HepG2 (cell line): ENCODE data around the gene CCN2. TPM values are rescaled to one million over a fixed set of nuclear protein-coding genes. Genes with fewer than 3 reads are reported as not detected.

ENCODE experiments used
- ATF7-NPFF ChIP-seq: sonication (generic); formaldehyde crosslinking; IDR thresholded peaks from 2 replicates; pipeline ENCODE4 v1.8.1; 2023; ENCODE audit warnings: mild to moderate bottlenecking, low read depth, missing genetic modification reagents, moderate library complexity
- ELF3 ChIP-seq: IDR thresholded peaks from 2 replicates; pipeline ENCODE4 v1.6.1; 2016; ENCODE audit warnings: missing genetic modification reagents, missing compliant biosample characterization
- ERF ChIP-seq: IDR thresholded peaks from 2 replicates; pipeline ENCODE4 v1.6.1; 2018; ENCODE audit warnings: missing biosample characterization, missing genetic modification reagents
- FOXP1 ChIP-seq, 2 experiments: fragments of 450-650 bp in 1 of 2; IDR thresholded peaks; 2 replicates each; pipeline ENCODE4 v1.6.1; 2017 to 2018; ENCODE audit warnings: antibody characterized with exemption in 1 of 2
- HDAC2 ChIP-seq: sonication (generic); formaldehyde crosslinking; IDR thresholded peaks from 2 replicates; pipeline ENCODE4 v1.4.0; 2020; ENCODE audit warnings: missing genetic modification reagents
- HOXA3 ChIP-seq: sonication (generic); formaldehyde crosslinking; IDR thresholded peaks from 2 replicates; pipeline ENCODE4 v1.5.0; 2020; ENCODE audit warnings: missing genetic modification reagents
- KAT7 ChIP-seq: IDR thresholded peaks from 2 replicates; pipeline ENCODE4 v1.6.1; 2018; ENCODE audit warnings: borderline replicate concordance, missing compliant biosample characterization
- ONECUT2 ChIP-seq: sonication (generic); formaldehyde crosslinking; IDR thresholded peaks from 2 replicates; pipeline ENCODE4 v1.4.0; 2020; ENCODE audit warnings: missing genetic modification reagents
- ZBTB38 ChIP-seq: sonication (generic); formaldehyde crosslinking; IDR thresholded peaks from 2 replicates; pipeline ENCODE4 v1.5.1; 2020; ENCODE audit warnings: mild to moderate bottlenecking, missing genetic modification reagents
- ZEB1 ChIP-seq: IDR thresholded peaks from 2 replicates; pipeline ENCODE4 v1.6.1; 2012; ENCODE audit warnings: mild to moderate bottlenecking, low read depth, inconsistent platforms; ENCODE audit not compliant: insufficient replicate concordance
- ZMYM4 ChIP-seq: sonication (generic); formaldehyde crosslinking; IDR thresholded peaks from 2 replicates; pipeline ENCODE4 v1.8.1; 2023; ENCODE audit warnings: mild to moderate bottlenecking, missing genetic modification reagents
- ZNF251 ChIP-seq: sonication (generic); formaldehyde crosslinking; IDR thresholded peaks from 2 replicates; pipeline ENCODE4 v1.9.0; 2021; ENCODE audit warnings: mild to moderate bottlenecking, missing genetic modification reagents
- ZNF317 ChIP-seq: sonication (generic); formaldehyde crosslinking; IDR thresholded peaks from 2 replicates; pipeline ENCODE4 v1.5.0; 2020; ENCODE audit warnings: mild to moderate bottlenecking, missing genetic modification reagents
- ZNF562 ChIP-seq: sonication (generic); formaldehyde crosslinking; IDR thresholded peaks from 2 replicates; pipeline ENCODE4 v1.8.0; 2022; ENCODE audit warnings: missing genetic modification reagents, borderline replicate concordance
- polyA plus RNA-seq, 8 experiments: library from polyadenylated mRNA; depleted of rRNA in 3 of 8; stranded (reverse) in 7 of 8; unstranded in 1 of 8; fragments of >200 nt; fragmentation: Illumina TruSeq in 4 of 8; extraction: Trizol in 4 of 8; gene quantifications; 2 replicates each; pipeline versions ENCODE4 v1.2.1 to v1.2.3, GENCODE V29; 2011 to 2016; ENCODE audit warnings: low read depth in 4 of 8, missing spikeins in 1 of 8, mixed read lengths in 1 of 8; ENCODE audit not compliant: insufficient read depth in 1 of 8
- total RNA-seq, 5 experiments: library from RNA; depleted of rRNA; stranded (reverse); fragments of >200 nt; fragmentation: Illumina TruSeq; extraction: Trizol; gene quantifications; 2 replicates each; pipeline ENCODE4 v1.2.3, GENCODE V29; 2016; ENCODE audit warnings: low read depth in 1 of 5
- TF ChIP-seq, protein P1 (sequence below), 2 experiments: sonication (generic) in 1 of 2; formaldehyde crosslinking in 1 of 2; IDR thresholded peaks; 2 replicates each; pipeline versions ENCODE4 v1.4.0 to v1.6.1; 2016 to 2020; ENCODE audit warnings: borderline replicate concordance in 1 of 2, low read depth in 1 of 2, mild to moderate bottlenecking in 1 of 2, missing genetic modification reagents in 1 of 2
- TF ChIP-seq, protein P2 (sequence below): sonication (generic); formaldehyde crosslinking; IDR thresholded peaks from 2 replicates; pipeline ENCODE4 v1.4.0; 2020; ENCODE audit warnings: mild to moderate bottlenecking, missing genetic modification reagents
- TF ChIP-seq, protein P3 (sequence below): sonication (generic); formaldehyde crosslinking; IDR thresholded peaks from 2 replicates; pipeline ENCODE4 v1.8.0; 2022; ENCODE audit warnings: mild to moderate bottlenecking, missing genetic modification reagents, borderline replicate concordance
- TF ChIP-seq, protein P4 (sequence below): sonication (generic); formaldehyde crosslinking; IDR thresholded peaks from 2 replicates; pipeline ENCODE4 v1.4.0; 2020; ENCODE audit warnings: missing genetic modification reagents, mild to moderate bottlenecking, borderline replicate concordance
- TF ChIP-seq, protein P5 (sequence below): IDR thresholded peaks from 2 replicates; pipeline ENCODE4 v1.6.1; 2012; ENCODE audit warnings: inconsistent platforms

CCN2 gene
- total and polyA plus RNA-seq, 2 of the 13 experiments (the other 11 are each of a cell fraction or from before 2014, with no cell fraction given): 34.7 to 316 TPM

DNA sequence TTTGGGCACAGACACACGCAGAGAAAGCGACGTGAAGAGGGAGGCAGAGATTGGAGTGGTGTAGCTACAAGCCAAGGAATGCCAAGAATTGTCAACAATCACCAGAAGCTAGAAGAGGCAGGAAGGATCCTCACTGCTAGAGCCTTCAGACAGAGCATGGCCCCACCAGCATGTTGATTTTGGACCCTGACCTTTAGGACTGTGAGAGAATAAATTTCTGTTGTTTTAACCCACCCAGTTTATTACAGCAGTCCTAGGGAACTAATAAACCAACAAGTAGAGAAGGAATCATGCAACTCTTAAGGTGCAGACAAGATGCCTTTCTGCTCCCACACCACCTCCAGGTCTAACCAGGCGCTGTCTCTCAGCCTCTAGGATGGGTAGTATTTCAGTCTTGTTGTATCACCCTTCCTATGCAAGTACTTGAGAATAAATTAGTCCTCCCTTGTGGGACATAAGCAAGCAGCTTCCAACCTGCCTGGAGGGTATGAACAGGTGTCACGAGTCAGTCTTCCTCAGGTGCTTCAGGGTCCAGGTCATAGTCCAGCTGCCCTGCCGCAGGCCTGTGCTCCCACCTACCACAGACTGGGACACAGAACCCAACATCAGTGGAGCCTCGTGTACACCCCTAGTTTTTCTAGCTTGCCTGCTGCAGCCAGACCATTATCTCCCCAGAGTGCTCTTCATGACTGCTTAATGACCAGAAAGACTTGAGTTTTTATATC lies 46.4 kb upstream of the CCN2 start (continued):
- TF ChIP-seq ZNF562 (CRISPR knock-in tag) (no peak), ZNF317 (peak; percentile 71), ZEB1 (peak; percentile 79), ZBTB38 (0 out of 2 replicates have a peak, but pooled peaks have one; percentile 22), ZNF251 (CRISPR knock-in tag) (0 out of 2 replicates have a peak, but pooled peaks have one; percentile 19), HOXA3 (CRISPR knock-in tag) (peak; percentile 22; the same call in 1 of the 2 replicates), KAT7 (peak; percentile 27; the same call in 1 of the 2 replicates), ATF7-NPFF (0 out of 2 replicates have a peak, but pooled peaks have one; percentile 16), FOXP1 (IDR thresholded peaks at IDR 0.05) (no peak), FOXP1 (CRISPR knock-in tag; IDR thresholded peaks at IDR 0.05) (0 out of 2 replicates have a peak, but pooled peaks have one; percentile 10), ERF (peak; percentile 74; the same call in 1 of the 2 replicates), ONECUT2 (CRISPR knock-in tag) (0 out of 2 replicates have a peak, but pooled peaks have one; percentile 26), ELF3 (peak; percentile 10), ZMYM4 (CRISPR knock-in tag) (peak; percentile 44; the same call in 1 of the 2 replicates), HDAC2 (CRISPR knock-in tag) (peak; percentile 26; the same call in 1 of the 2 replicates)
- TF ChIP-seq, protein P1, sequence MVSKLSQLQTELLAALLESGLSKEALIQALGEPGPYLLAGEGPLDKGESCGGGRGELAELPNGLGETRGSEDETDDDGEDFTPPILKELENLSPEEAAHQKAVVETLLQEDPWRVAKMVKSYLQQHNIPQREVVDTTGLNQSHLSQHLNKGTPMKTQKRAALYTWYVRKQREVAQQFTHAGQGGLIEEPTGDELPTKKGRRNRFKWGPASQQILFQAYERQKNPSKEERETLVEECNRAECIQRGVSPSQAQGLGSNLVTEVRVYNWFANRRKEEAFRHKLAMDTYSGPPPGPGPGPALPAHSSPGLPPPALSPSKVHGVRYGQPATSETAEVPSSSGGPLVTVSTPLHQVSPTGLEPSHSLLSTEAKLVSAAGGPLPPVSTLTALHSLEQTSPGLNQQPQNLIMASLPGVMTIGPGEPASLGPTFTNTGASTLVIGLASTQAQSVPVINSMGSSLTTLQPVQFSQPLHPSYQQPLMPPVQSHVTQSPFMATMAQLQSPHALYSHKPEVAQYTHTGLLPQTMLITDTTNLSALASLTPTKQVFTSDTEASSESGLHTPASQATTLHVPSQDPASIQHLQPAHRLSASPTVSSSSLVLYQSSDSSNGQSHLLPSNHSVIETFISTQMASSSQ (IDR thresholded peaks at IDR 0.05; ENCODE audit: low read depth): peak; percentile 41; the same call in 1 of the 2 replicates
- TF ChIP-seq, protein P1 (CRISPR knock-in tag; IDR thresholded peaks at IDR 0.05; ENCODE audit: borderline replicate concordance): peak; percentile 64; the same call in 1 of the 2 replicates
- TF ChIP-seq, protein P2, sequence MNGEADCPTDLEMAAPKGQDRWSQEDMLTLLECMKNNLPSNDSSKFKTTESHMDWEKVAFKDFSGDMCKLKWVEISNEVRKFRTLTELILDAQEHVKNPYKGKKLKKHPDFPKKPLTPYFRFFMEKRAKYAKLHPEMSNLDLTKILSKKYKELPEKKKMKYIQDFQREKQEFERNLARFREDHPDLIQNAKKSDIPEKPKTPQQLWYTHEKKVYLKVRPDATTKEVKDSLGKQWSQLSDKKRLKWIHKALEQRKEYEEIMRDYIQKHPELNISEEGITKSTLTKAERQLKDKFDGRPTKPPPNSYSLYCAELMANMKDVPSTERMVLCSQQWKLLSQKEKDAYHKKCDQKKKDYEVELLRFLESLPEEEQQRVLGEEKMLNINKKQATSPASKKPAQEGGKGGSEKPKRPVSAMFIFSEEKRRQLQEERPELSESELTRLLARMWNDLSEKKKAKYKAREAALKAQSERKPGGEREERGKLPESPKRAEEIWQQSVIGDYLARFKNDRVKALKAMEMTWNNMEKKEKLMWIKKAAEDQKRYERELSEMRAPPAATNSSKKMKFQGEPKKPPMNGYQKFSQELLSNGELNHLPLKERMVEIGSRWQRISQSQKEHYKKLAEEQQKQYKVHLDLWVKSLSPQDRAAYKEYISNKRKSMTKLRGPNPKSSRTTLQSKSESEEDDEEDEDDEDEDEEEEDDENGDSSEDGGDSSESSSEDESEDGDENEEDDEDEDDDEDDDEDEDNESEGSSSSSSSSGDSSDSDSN (CRISPR knock-in tag): no peak
- TF ChIP-seq, protein P3, sequence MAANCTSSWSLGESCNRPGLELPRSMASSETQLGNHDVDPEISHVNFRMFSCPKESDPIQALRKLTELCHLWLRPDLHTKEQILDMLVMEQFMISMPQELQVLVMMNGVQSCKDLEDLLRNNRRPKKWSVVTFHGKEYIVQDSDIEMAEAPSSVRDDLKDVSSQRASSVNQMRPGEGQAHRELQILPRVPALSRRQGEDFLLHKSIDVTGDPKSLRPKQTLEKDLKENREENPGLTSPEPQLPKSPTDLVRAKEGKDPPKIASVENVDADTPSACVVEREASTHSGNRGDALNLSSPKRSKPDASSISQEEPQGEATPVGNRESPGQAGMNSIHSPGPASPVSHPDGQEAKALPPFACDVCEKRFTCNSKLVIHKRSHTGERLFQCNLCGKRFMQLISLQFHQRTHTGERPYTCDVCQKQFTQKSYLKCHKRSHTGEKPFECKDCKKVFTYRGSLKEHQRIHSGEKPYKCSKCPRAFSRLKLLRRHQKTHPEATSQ (CRISPR knock-in tag): 0 out of 2 replicates have a peak, but pooled peaks have one; percentile 23
- TF ChIP-seq, protein P4, sequence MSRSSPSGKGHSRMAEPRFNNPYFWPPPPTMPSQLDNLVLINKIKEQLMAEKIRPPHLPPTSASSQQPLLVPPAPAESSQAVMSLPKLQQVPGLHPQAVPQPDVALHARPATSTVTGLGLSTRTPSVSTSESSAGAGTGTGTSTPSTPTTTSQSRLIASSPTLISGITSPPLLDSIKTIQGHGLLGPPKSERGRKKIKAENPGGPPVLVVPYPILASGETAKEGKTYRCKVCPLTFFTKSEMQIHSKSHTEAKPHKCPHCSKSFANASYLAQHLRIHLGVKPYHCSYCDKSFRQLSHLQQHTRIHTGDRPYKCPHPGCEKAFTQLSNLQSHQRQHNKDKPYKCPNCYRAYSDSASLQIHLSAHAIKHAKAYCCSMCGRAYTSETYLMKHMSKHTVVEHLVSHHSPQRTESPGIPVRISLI (CRISPR knock-in tag): 0 out of 2 replicates have a peak, but pooled peaks have one; percentile 30
- TF ChIP-seq, protein P5, sequence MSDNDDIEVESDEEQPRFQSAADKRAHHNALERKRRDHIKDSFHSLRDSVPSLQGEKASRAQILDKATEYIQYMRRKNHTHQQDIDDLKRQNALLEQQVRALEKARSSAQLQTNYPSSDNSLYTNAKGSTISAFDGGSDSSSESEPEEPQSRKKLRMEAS: no peak
